ENCODE data around the gene PARD3B. TPM values are rescaled to one million over a fixed set of nuclear protein-coding genes. Genes with fewer than 3 reads are reported as not detected.
"Not testable (repeated sequence)": the region's sequence is repeated elsewhere in the genome, so short reads cannot be mapped to it uniquely, and the experiment has no call there.

PARD3B gene
- polyA plus RNA-seq, 10 donors: 6.5 to 10.2 (median 7.4) TPM

GRCh38 chr2:205190528-205190927 lies 645.3 kb downstream of the PARD3B start:
- DNase-seq: no peak

- no peak for DNase-seq
These were observed 648.0 kb downstream of the PARD3B start for GRCh38 chr2:205193125-205193835.

- no peak for DNase-seq
These were observed 648.6 kb downstream of the PARD3B start for GRCh38 chr2:205193836-205194228.

GRCh38 chr2:205197468-205198139 lies 652.3 kb downstream of the PARD3B start:
- DNase-seq: peak in 2 of 3 donors; percentile 10 to 33

- DNase-seq: peak; percentile 33 to 67 (median 66)
These were observed 652.9 kb downstream of the PARD3B start for GRCh38 chr2:205198140-205198525.

- DNase-seq: no peak
These were observed 654.0 kb downstream of the PARD3B start for GRCh38 chr2:205199165-205199850.

GRCh38 chr2:205210494-205210893 lies 665.2 kb downstream of the PARD3B start:
- no peak for DNase-seq

GRCh38 chr2:205212357-205212756 lies 667.1 kb downstream of the PARD3B start:
- DNase-seq: no peak

GRCh38 chr2:205216092-205216491 lies 670.8 kb downstream of the PARD3B start:
- DNase-seq: no peak

- no peak for DNase-seq
These were observed 671.3 kb downstream of the PARD3B start for GRCh38 chr2:205216580-205216979.

GRCh38 chr2:205217004-205217403 lies 671.7 kb downstream of the PARD3B start:
- DNase-seq: peak in 1 of 3 donors; percentile 7

- DNase-seq: no peak
These were observed 672.8 kb downstream of the PARD3B start for GRCh38 chr2:205218056-205218455.

GRCh38 chr2:205218816-205219215 lies 673.5 kb downstream of the PARD3B start:
- not testable (repeated sequence) for DNase-seq

GRCh38 chr2:205220559-205220958 lies 675.3 kb downstream of the PARD3B start:
- DNase-seq: no peak

- DNase-seq: no peak
These were observed 686.8 kb downstream of the PARD3B start for GRCh38 chr2:205232086-205232485.

- DNase-seq: no peak
These were observed 690.2 kb downstream of the PARD3B start for GRCh38 chr2:205235434-205235833.

- no peak for DNase-seq
These were observed 692.2 kb downstream of the PARD3B start for GRCh38 chr2:205237524-205237923.

GRCh38 chr2:205245001-205245400 lies 699.7 kb downstream of the PARD3B start:
- peak in 1 of 3 donors; percentile 17 for DNase-seq

GRCh38 chr2:205245652-205246051 lies 700.4 kb downstream of the PARD3B start:
- peak; percentile 61 to 80 (median 70) for DNase-seq

- no peak for DNase-seq
These were observed 713.8 kb downstream of the PARD3B start for GRCh38 chr2:205259121-205259520.

GRCh38 chr2:205261516-205262020 lies 716.3 kb downstream of the PARD3B start:
- no peak for DNase-seq

- no peak for DNase-seq
These were observed 722.0 kb downstream of the PARD3B start for GRCh38 chr2:205267323-205267722.

- DNase-seq: peak in 1 of 3 donors; percentile 25
These were observed 725.4 kb downstream of the PARD3B start for GRCh38 chr2:205270689-205271088.
